Activated naive CD8-positive, alpha-beta T cell treated with anti-CD3 and anti-CD28 coated beads, Interleukin-2, amount 50 U/mL, for 24 hours (primary cell): Measurements from ENCODE around the gene LRP2BP.
"Not testable (repeated sequence)": the region's sequence is repeated elsewhere in the genome, so short reads cannot be mapped to it uniquely, and the experiment has no call there.

Source experiments
- ATAC-seq: fragments of 150-1000 bp; cut with Tn5 transposase; one replicate; pipeline ENCODE4 v1.10.0; 2021
- DNase-seq: peaks from one replicate; pipeline ENCODE4 v3.0.0; 2021
- H3K27ac Mint-ChIP-seq: one replicate; pipeline ENCODE4 v1.8.0; 2021; ENCODE audit warnings: mild to moderate bottlenecking, mixed read lengths
- H3K27me3 Mint-ChIP-seq: one replicate; pipeline ENCODE4 v1.8.0; 2021; ENCODE audit warnings: mixed read lengths
- H3K36me3 Mint-ChIP-seq: one replicate; pipeline ENCODE4 v1.8.0; 2021; ENCODE audit warnings: low read depth, mixed read lengths
- H3K4me1 Mint-ChIP-seq: one replicate; pipeline ENCODE4 v1.8.0; 2021; ENCODE audit warnings: mixed read lengths
- H3K4me3 Mint-ChIP-seq: one replicate; pipeline ENCODE4 v1.8.0; 2021; ENCODE audit warnings: mild to moderate bottlenecking, moderate library complexity, mixed read lengths
- H3K9me3 Mint-ChIP-seq: one replicate; pipeline ENCODE4 v1.8.0; 2021; ENCODE audit warnings: mixed read lengths

LRP2BP gene

GRCh38 chr4:185381288-185382196 is 14.2 kb downstream of the LRP2BP start:
- peaks cover 23% of the 10 kb centered on the region for H3K27me3 Mint-ChIP-seq
- no peak overlapping the region for H3K27ac Mint-ChIP-seq
- peaks cover 11% of the 10 kb centered on the region for H3K36me3 Mint-ChIP-seq
- peaks cover 7% of the 10 kb centered on the region for H3K4me1 Mint-ChIP-seq
- no peak overlapping the region for H3K4me3 Mint-ChIP-seq
- DNase-seq: no peak
- no peak for ATAC-seq
- peaks cover 16% of the 10 kb centered on the region for H3K9me3 Mint-ChIP-seq

DNA sequence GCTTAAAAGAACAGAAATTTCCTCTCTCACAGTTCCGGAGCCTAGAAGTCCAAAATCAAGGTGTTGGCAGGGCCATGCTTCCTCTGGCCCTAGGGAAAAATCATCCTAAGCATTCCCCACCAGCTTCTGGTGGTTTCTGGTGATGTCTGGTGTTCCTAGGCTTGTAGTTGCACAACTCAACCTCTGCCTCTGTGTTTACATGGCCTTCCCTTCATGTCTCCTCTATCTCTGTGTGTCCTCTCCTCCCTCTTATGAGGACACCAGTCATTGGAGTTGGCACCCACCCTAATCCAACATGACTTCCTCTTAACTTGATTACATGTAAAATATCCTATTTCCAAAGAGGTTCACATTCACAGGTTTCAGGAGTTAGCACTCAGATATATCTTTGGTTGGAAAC is 15.4 kb downstream of the LRP2BP start:
- no peak overlapping the region for H3K4me3 Mint-ChIP-seq
- H3K27ac Mint-ChIP-seq: no peak overlapping the region
- peaks cover 18% of the 10 kb centered on the region for H3K27me3 Mint-ChIP-seq
- peaks cover 11% of the 10 kb centered on the region for H3K36me3 Mint-ChIP-seq
- no peak for ATAC-seq
- H3K4me1 Mint-ChIP-seq: peaks cover 6% of the 10 kb centered on the region
- no peak for DNase-seq
- H3K9me3 Mint-ChIP-seq: peaks cover 16% of the 10 kb centered on the region

DNA sequence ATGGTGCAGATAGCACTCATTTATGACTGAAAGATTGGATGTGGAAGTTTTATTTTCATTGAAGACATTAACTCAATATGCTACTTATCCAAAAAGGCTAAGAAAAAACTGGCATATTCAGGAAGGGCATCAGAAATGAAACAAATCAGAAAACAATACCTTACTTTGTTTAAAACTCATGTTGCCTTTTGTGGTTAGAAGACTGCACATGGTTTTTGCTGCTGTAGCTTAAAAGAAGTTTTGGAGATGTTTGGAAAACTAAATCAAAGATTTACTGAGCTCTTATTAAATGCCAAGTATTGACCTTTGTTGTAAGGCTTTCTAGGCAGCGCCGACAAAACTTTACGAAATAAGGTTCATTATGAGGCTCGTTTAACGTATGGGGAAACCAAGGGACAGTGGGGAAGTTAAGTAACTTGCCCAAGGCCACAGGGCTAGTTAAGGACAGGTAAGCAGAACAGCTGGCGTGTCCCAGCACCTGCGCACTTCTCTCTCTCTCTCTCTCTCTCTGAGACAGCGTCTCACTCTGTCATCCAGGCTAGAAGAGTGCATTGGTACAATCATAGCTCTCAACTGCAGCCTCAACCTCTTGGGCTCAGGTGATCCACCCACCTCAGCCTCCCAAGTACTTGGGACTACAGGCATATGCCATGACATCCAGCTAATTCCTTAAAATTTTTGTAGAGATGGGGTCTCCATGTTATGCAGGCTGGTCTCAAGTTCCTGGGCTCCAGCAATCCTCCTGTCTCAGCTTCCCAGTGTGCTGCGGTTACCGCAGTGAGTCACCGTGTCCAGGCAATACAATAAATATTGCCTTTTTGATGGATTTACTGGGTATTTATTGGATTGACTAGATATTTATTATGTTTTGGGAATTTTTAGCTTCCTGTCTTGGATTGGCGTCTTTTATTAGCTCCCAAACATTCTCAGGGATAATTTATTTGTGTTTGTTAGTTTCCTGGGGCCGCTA is 16.1 kb downstream of the LRP2BP start:
- no peak overlapping the region for H3K27ac Mint-ChIP-seq
- H3K4me1 Mint-ChIP-seq: no peaks in the 10 kb centered on the region
- peaks cover 11% of the 10 kb centered on the region for H3K36me3 Mint-ChIP-seq
- peaks cover 16% of the 10 kb centered on the region for H3K9me3 Mint-ChIP-seq
- peaks cover 13% of the 10 kb centered on the region for H3K27me3 Mint-ChIP-seq
- ATAC-seq (no peak), DNase-seq (no peak)
- H3K4me3 Mint-ChIP-seq: no peak overlapping the region

DNA sequence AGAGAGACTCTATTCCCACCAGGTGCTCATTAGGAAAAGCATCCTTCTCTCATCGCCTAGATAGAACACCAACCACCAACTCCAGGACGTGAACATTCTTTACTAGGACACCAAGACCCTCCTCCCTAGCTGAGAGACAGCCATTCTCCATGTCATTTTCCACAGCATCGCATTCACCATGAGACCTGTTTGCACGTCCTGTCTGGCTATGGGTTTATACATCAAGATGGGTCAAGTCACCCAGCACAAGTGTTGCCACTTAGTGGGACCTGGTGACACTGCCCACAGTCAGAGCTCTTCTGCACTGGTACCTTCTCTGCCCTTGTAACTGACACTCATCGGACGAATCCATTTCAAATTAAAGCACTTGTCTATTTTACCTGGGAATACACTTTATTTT is 17.5 kb downstream of the LRP2BP start:
- peaks cover 13% of the 10 kb centered on the region for H3K9me3 Mint-ChIP-seq
- H3K36me3 Mint-ChIP-seq: peaks cover 11% of the 10 kb centered on the region
- H3K4me3 Mint-ChIP-seq: no peak overlapping the region
- H3K4me1 Mint-ChIP-seq: no peaks in the 10 kb centered on the region
- DNase-seq (no peak), ATAC-seq (no peak)
- H3K27me3 Mint-ChIP-seq: no peaks in the 10 kb centered on the region
- H3K27ac Mint-ChIP-seq: no peak overlapping the region

- H3K36me3 Mint-ChIP-seq: peaks cover 13% of the 10 kb centered on the region
- no peak overlapping the region for H3K4me3 Mint-ChIP-seq
- no peak overlapping the region for H3K27ac Mint-ChIP-seq
- no peak for DNase-seq
- no peaks in the 10 kb centered on the region for H3K4me1 Mint-ChIP-seq
- H3K27me3 Mint-ChIP-seq: no peaks in the 10 kb centered on the region
- no peak for ATAC-seq
- H3K9me3 Mint-ChIP-seq: no peaks in the 10 kb centered on the region
These were observed 21.2 kb downstream of the LRP2BP start for GRCh38 chr4:185374573-185374972.

GRCh38 chr4:185374027-185374426 is 21.7 kb downstream of the LRP2BP start:
- Mint-ChIP-seq H3K4me3 (no peak overlapping the region), H3K36me3 (peaks cover 13% of the 10 kb centered on the region), H3K9me3 (no peaks in the 10 kb centered on the region), H3K27me3 (no peaks in the 10 kb centered on the region), H3K4me1 (no peaks in the 10 kb centered on the region), H3K27ac (no peak overlapping the region)
- DNase-seq (no peak), ATAC-seq (no peak)

- Mint-ChIP-seq H3K4me1 (no peaks in the 10 kb centered on the region), H3K4me3 (no peak overlapping the region), H3K36me3 (peaks cover 13% of the 10 kb centered on the region), H3K27me3 (no peaks in the 10 kb centered on the region), H3K9me3 (no peaks in the 10 kb centered on the region), H3K27ac (no peak overlapping the region)
- DNase-seq (no peak), ATAC-seq (no peak)
These were observed 24.0 kb downstream of the LRP2BP start for GRCh38 chr4:185371702-185372101.

DNA sequence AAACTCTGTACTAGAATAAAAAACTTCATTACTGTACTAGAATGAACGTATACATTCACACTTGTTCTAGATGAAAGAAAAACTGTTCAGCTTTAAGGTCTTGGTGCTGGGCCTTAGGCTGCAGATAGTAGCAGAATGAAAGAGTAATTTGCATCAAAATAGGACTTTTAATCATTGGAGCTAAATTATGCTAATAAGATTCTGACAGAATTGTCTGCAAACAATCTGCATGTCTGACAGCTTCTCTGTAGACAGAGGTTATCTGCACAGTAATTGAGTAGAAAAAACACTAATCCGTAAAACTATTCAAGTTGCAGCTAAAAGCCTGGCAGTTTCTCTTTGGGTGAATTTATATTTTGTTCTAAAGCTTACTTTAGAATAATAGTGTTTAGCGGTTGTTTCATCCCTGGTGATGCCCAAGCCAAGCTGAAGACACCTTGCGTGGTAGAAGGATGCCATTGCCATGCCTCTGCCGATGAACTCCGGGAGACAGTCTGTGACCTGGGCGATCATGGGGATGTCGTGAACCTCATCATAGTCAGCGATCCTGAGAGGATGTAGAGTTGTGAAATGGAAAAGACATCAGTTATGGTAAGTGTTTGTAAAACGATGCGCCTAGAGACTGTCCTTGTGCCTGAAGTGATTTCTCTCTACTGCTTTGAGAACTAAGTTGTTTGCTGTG is 25.3 kb downstream of the LRP2BP start:
- H3K36me3 Mint-ChIP-seq: peaks cover 12% of the 10 kb centered on the region
- no peaks in the 10 kb centered on the region for H3K27me3 Mint-ChIP-seq
- no peaks in the 10 kb centered on the region for H3K9me3 Mint-ChIP-seq
- H3K4me3 Mint-ChIP-seq: no peak overlapping the region
- ATAC-seq (no peak), DNase-seq (no peak)
- no peak overlapping the region for H3K27ac Mint-ChIP-seq
- H3K4me1 Mint-ChIP-seq: no peaks in the 10 kb centered on the region

GRCh38 chr4:185369731-185370130 is 26.0 kb downstream of the LRP2BP start:
- ATAC-seq: no peak
- no peaks in the 10 kb centered on the region for H3K27me3 Mint-ChIP-seq

DNA sequence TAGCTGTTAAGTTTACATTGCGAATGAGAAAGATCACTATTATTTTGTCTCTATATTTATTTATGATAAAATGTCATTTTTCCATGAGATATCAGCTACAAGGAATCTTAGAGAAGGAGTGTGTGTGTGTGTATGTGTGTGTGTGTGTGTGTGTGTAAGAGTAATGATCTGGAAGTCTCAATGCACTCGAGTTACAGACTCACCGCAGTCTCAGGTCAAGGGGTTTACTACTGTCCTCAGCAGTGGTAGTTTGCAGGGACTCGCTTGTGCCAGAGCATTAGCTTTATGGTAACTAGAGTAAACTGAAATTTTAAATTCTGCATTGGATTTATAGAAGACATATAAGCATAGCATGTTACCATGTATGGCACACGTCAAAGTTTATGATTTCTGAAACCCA is 30.8 kb downstream of the LRP2BP start:
- Mint-ChIP-seq H3K27me3 (no peaks in the 10 kb centered on the region), H3K36me3 (peaks cover 7% of the 10 kb centered on the region), H3K4me3 (no peak overlapping the region), H3K27ac (no peak overlapping the region), H3K9me3 (no peaks in the 10 kb centered on the region), H3K4me1 (no peaks in the 10 kb centered on the region)
- ATAC-seq (no peak), DNase-seq (no peak)

More at GRCh38 chr4:185369731-185370130, 26.0 kb downstream of the LRP2BP start:
- no peak for DNase-seq
- Mint-ChIP-seq H3K9me3 (no peaks in the 10 kb centered on the region), H3K27ac (no peak overlapping the region), H3K36me3 (peaks cover 12% of the 10 kb centered on the region), H3K4me3 (no peak overlapping the region), H3K4me1 (no peaks in the 10 kb centered on the region)

DNA sequence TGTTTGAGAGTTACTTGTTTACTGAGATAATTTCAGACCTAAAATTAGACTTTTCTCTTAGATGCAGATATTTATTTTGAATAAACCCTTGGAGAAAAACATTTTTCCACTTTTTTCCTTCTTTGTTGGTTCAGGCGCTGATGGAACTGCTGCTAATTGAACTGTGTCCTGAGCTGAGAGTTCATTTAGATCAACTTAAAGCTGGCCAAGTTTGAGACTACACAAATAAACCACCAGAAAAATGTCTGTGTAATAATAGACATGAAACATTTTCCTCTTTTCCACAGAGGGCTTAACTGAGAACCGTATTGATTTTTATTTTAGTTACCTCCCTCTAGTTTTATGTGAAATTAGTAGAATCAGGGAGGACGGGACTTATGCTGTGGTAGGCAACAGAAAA is 32.5 kb downstream of the LRP2BP start:
- ATAC-seq (no peak), DNase-seq (no peak)
- no peak overlapping the region for H3K4me3 Mint-ChIP-seq
- no peaks in the 10 kb centered on the region for H3K27me3 Mint-ChIP-seq
- no peak overlapping the region for H3K27ac Mint-ChIP-seq
- no peaks in the 10 kb centered on the region for H3K9me3 Mint-ChIP-seq
- no peaks in the 10 kb centered on the region for H3K4me1 Mint-ChIP-seq
- peaks cover 9% of the 10 kb centered on the region for H3K36me3 Mint-ChIP-seq

DNA sequence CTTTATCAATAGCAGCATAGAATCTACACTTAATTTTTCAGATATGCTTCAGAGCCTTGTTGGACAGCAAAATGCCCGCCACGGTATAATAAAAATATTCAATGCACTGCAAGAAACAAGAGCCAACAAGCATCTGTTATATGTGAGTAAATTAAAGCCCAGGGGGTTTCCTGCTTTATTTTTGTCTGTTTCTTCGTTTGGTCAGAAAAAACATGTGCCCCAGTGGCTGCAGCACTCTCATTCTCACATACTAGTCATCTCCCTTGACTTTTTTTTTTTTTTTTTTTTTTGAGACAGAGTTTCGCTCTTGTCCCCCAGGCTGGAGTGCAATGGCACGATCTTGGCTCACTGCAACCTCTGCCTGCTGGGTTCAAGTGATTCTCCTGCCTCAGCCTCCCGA is 33.2 kb downstream of the LRP2BP start:
- H3K27me3 Mint-ChIP-seq, DNase-seq: not testable (repeated sequence)

DNA sequence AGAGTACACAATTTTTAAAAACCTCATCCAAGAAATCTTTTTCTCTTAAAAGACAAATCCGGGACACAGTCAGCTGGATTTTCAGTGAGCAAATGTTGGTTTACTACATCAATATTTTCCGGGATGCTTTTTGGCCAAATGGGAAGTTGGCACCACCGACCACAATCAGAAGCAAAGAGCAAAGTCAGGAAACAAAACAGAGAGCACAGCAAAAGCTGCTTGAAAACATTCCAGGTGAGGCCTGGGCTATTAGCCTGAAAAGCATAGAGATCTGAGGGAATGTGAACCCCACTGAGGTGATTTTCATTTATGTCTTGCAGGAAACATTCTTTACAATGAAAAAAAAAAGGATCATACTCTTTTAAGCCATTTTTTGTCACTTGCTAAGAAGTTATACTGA is 33.9 kb downstream of the LRP2BP start:
- no peak overlapping the region for H3K4me3 Mint-ChIP-seq
- H3K36me3 Mint-ChIP-seq: peaks cover 8% of the 10 kb centered on the region
- no peaks in the 10 kb centered on the region for H3K9me3 Mint-ChIP-seq
- no peak overlapping the region for H3K27ac Mint-ChIP-seq
- H3K27me3 Mint-ChIP-seq: no peaks in the 10 kb centered on the region
- DNase-seq (no peak), ATAC-seq (no peak)
- H3K4me1 Mint-ChIP-seq: peaks cover 8% of the 10 kb centered on the region

More for the DNA sequence above, 33.2 kb downstream of the LRP2BP start:
- H3K36me3 Mint-ChIP-seq, H3K9me3 Mint-ChIP-seq, ATAC-seq, H3K4me1 Mint-ChIP-seq, H3K27ac Mint-ChIP-seq, H3K4me3 Mint-ChIP-seq: not testable (repeated sequence)

- Mint-ChIP-seq H3K27ac (no peak overlapping the region), H3K4me1 (peaks cover 8% of the 10 kb centered on the region), H3K36me3 (peaks cover 12% of the 10 kb centered on the region)
These were observed 35.8 kb downstream of the LRP2BP start for GRCh38 chr4:185359767-185360446.

More at GRCh38 chr4:185359767-185360446, 35.8 kb downstream of the LRP2BP start:
- ATAC-seq (no peak), DNase-seq (no peak)
- Mint-ChIP-seq H3K9me3 (no peaks in the 10 kb centered on the region), H3K4me3 (no peak overlapping the region), H3K27me3 (no peaks in the 10 kb centered on the region)
